ENCODE results near the gene PHF5A.
"Not testable (repeated sequence)": the region's sequence is repeated elsewhere in the genome, so short reads cannot be mapped to it uniquely, and the experiment has no call there.

PHF5A gene

DNA sequence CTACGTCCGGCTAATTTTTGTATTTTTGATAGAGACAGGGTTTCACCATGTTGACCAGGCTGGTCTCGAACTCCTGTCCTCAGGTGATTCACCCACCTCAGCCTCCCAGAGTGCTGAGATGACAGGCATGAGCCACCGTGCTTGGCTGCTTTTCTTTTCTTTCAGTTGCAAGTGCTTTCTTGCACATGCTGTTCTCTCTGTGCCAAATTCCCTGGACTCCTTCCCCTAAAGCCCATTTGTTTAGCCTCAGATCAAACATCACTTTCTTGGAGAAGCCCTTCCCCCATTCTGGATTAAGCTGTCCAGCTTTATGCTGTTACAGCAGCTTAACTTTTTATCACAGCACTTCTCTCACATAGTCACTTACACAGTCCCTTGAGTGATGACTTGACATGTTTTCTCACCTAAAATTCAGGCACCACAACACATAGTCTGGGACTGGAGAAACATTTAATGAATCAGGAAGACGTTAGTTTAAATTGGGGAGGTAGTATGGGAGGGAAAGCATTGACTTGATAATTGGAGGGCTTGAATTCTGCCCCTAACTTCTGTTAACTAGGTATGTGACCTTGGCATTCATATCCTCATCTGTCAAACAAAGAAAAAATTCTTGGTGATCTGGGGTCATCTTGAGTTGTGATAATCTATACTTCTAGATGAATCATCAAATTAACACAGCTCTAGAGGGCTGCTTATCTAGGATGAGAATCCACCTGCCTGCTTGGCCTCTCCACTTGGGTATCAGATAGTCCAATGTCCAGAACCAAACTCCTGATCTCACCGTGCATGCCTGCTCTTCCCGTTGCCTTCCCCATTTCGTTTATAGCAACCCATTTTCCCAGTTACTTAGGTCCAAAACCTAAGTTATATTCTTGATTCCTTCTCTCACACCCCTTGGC, 18.8 kb upstream of the PHF5A start:
- no peak for DNase-seq

DNA sequence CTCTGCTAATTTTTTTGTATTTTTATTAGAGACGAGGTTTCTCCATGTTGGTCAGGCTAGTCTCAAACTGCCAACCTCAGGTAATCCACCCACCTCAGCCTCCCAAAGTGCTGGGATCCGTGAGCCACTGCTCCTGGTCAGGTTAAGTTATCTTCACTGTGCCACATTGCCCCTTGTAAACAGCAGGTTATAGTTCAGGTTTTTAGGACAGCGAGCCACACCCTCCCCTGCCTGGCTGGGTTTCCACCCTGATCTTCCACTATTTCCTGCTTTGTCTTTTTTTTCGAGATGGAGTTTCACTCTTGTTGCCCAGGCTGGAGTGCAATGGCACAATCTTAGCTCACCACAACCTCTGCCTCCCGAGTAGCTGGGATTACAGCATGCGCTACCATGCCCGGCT, 16.5 kb upstream of the PHF5A start:
- DNase-seq = no peak

DNA sequence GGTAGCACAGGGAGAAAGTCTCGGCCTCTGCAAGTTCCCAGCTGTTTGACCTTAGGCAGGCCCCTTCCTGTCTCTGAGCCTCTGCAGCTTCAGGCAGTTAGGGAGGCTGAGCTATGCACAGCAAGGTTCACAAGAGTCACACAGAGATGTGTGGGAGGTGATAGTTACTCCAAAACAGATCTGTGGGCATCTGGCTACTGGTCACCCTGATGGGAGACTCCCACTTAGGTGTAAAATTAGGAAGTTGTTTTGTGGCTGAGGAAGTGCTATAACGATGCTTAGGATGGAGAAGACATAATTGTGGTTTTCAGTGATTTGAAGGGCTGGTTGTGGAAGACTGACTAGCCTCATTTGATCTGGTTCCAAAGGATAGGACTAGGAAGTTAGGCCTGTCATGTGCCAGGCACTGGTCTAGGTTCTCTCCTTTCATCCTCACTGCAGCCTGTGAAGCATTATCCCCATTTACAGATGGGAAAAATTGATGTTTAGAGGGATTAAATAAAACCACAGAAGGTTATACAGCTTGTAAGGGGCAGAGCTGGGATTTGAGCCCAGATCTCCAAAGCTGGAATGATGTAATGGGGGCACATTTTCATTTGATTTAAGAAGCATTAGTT, 13.9 kb upstream of the PHF5A start:
- DNase-seq = no peak

DNA sequence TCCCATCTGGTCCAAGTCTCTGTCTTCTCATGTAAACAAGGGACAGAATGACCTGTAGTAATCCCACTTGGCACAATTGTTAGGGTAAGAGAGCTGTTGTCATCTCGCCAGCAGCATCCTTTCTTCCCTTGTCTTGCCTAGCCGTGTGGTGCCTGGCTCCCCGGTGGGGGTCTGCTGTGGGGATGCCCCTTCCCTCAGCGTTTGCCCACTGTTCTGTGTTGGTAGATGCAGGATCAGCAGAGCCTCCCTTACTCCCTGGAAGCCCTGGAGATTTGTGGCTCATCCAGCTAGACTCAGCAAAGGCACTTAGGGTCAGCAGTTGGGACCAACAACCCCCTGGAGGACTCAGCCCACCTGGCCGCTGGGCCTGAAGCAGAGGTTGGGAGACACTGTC, 13.4 kb upstream of the PHF5A start:
- DNase-seq = no peak

DNA sequence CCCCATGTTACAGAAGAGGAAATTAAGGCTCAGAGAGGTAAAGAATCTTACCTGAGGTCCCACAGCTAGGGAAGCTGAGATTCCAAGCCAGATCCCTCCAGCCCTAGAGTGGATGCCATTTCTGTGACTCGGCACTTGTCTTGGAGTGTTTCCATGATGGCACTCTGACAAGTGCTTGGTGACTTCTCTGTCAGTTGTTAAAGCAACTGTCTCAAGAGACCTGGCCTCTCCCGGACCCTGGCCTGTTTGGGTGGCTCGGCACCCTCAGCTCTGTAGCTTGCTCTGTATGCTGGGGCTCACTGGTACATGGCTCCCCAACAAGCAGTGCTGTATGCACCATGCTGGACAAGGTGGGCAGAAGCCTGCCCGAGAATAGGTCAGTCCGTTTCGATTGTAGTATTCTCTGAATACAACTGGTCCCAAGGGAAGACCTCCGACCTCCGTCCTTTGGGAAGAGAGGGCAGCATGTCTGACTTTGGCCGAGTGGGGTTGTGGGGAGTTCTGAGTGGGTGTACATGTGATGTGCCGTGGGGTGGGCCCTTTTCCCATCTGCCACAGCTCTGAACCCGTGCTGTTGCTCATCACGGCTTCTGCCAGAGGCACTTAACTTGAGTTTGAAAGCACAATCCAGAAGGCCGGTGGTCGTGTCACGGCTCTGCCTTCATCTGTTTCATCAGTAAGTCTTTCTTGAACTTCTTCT, 12.8 kb upstream of the PHF5A start:
- no peak for DNase-seq

DNA sequence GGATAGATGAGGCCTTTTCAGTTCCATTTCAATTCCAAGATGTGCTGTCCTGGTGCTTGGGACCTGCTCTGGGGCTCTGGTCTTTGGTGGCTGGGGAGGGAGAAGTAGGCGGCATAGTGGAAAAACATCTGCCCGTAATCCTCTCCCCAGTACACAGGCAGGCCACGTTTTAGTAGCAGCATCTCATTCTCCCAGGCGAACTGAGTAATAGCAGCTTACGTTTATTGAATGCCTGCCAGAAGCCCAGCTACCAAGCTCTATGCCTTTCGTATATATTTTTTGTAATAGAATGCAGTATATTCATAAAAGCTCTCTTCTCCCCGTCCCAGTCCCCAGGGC, 11.9 kb upstream of the PHF5A start:
- no peak for DNase-seq

DNA sequence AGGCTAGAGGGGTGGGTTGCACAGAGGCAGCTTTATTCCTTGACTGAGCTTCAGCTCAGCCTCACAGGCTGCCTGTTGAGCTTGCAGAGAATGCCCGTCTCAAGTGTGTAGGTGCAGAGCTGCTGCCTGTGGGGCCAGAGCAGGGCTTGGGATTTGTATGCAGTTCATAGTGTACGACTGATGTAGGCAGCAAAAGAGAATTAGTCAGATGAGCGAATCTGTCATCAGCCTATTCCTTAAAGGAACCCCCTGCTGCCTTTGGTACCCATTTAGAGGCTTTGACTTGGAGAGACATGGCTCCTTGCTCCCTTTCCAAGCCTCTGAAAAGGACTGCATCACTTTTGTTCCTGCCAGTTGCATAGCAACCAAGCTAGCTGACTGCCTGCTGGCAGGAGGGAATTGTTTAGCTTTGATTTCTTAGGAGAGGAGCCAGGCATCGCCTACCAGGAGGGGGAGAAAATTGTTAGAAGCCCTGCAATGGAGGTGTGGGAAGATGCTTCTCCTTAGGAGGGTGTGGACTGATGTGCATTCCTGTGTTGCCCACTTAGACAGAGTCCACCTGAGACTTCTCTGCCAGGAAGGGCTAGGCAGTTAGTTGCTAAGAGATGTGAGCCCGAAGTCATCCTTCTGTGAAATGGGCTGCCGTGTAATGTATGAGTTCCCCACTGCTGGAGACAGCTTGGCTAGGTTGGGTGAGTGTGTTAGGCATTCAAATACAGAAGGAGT, 11.3 kb upstream of the PHF5A start:
- DNase-seq = no peak

DNA sequence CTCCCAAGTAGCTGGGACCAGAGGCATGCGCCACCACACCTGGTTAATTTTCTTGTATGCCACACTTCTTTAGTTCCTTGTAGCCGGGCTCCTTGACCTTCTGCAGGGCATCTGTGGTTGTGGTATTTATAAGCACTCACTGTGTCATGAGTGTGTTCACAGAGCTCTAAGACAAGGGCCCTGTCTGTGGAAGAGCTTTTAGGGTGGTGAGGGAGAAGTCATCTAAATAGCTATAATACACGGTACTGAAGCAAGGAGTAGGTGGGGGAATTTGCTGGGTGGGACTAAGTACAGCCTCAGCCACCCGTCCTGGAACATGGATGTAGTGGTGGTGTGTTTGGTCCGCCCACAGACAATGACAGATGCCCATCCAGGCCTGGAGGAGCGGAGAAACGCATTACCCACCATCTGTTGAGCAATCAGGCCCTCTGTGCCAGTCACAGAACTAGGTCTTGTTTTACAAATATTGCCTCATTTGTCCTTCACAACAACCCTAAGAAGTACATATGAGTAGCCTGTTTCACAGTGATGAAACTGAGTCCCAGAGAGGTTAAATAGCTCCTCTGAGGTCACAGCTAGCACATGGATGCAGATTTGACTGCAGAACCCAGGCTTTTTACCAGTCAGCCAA, 10.5 kb upstream of the PHF5A start:
- no peak for DNase-seq

DNA sequence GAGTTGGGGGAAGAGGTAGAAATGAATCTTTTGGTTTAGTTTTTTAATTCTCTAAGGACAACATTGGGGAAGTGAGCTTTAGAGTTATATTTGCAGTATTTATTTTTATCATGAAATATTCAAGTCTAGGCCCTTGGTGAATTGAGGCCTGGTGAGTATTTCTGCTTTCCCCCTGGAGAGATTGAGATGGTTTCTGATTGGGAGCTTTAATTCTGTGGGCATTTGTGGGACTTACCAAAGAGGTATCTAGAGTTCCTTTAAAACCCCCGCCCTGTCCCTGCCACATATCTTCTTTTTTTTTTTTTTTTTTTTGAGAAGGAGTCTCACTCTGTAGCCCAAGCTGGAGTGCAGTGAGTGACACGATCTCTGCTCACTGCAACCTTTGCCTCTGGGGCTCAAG, 10.0 kb upstream of the PHF5A start:
- no peak for DNase-seq

DNA sequence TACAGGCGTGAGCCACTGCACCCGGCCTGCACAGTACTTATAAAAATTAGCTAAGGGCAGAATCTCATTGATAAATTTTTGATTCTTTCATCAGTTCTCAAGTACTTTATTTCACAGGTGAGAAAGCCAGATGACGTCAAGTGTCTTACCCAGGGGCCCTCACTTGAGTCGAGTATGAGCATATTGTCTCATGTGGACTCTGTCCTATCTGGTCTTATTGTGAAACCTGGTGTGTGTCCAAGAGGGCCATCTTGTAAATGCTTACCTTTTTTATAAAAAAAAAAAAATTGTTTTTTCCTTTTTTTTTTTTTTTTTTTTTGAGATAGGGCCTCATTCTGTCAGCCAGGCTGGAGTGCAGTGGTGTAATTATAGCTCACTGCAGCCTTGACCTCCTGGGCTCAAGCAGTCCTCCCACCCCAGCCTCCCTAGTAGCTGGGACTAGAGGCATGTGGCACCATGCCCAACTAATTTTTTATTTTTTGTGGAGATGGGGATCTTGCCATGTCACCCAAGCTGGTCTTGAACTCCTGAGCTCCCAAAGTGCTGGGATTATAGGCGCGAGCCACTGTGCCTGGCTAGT, 6.5 kb upstream of the PHF5A start:
- no peak for DNase-seq

DNA sequence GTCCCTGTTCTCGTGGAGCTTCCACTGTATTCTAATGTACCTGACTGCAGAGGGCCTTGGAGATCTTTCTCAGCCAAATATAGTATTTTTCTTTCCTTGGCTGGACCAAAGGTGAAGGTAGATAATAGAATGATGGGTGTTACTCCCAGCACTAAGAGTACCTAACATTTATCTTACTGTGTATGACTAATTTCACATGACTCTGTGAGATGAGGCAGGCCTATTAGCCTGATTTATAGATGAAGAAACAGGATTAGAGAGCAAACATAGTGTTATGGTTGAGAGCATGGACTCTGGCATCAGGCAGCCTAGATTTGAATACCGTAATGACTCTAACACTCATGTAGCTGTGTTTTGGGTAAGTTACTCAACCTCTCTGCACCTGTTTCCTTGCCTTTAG, 3.1 kb upstream of the PHF5A start:
- DNase-seq = no peak

DNA sequence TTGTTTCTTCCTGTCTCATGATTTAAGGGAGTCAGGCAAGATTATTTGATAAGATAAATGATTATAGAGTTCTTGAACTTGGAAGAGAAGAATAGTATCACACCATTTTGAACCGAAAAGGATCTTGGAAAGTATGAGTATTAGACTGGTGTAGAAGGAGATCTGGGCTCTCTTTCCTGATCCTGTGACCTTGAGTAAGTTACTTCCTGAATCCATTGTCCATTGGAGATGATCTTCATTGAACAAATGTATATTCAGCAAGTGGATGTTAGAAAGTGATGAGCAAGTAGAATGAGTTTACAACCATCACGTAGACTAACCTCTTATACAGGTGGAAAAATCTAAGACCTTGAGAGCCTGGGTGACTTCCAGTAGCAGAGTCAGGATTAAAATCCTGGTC, 2.4 kb upstream of the PHF5A start:
- no peak for DNase-seq

DNA sequence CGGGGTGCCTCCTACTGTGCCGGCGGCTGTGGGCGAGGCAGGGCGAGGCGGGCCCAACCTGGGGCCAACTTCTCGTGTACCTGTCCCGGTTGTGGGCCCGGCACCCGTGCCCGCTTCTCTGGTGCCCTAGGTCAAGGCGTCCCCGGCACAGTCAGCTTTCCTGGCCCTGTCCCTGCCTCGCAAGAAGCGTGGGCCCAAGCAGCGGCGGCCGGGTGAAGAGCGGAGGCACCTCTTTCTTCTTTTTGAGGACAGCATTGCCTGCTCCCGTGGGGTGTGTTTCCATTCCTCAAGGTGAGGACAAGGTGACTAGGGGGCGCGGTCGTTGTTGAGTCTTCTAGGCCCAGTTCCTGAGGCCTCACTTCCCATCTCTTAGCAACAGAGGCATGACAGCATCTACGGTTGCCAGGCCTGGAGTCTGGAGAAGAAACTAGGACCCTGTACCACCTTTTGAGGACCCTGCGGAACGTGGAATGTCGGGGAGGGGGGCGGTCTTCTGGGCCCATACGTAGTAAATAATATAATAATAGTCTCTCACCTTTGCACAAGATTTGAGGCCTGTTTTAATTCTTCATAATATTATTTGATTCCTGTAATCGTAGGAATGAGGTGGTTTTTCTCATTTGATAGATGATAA, 843 bp upstream of the PHF5A start:
- DNase-seq = peak; percentile 64

DNA sequence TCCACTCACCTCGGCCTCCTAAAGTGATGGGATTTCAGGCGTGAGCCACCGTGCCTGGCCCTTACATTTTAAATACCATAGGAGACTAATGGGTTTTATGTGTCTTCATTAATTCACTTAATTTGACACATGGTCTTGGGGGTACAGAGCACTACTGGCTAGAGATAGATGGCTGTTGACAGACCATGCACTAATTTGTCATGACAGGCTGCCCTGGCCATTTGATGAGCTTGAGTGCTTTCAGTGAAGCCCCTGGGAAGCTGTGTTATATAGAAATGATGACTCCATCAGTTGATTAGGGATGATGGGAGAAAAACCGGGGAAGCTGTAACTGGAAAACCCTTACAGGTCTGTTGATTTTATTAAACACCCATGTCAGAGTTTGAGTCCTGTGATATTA, 6.6 kb downstream of the PHF5A start:
- DNase-seq = no peak

DNA sequence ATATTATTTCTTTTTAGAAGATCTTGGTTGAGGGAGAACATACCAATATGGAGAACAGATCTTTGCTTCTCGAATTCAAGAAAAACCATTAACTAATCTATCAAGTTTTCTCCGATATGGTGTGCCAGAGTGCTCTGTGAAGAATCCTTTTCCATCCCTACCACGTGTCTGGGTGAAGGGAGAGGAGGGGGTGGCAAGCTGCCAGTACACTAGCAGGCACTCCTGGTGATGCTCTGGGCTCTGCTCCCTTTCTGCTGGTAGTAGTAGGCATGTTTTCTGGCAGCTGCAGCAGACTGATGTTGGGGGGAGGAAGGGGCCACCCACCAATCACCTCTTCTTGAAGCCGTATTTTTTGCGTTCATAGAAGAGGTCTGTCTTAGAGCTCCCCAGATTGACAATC, 8.4 kb downstream of the PHF5A start:
- not testable (repeated sequence) for DNase-seq

DNA sequence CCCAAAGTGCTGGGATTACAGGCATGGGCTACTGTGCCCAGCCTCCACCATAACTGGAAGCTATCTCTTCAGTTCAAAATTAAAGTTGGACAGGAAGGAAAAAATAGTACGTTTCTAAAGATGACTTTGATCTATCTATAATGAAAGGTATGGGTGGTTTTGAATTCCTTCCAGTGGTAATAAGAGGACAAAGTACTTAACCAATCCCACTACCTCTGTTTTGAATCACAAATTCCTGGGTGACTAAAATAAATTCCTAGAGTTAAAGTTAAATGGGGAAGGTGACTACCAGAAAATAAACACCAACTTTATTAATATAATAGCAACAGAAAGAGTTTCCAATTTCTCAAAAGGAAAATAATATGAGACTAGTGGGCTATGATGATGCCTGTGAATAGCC, 9.1 kb downstream of the PHF5A start:
- no peak for DNase-seq

DNA sequence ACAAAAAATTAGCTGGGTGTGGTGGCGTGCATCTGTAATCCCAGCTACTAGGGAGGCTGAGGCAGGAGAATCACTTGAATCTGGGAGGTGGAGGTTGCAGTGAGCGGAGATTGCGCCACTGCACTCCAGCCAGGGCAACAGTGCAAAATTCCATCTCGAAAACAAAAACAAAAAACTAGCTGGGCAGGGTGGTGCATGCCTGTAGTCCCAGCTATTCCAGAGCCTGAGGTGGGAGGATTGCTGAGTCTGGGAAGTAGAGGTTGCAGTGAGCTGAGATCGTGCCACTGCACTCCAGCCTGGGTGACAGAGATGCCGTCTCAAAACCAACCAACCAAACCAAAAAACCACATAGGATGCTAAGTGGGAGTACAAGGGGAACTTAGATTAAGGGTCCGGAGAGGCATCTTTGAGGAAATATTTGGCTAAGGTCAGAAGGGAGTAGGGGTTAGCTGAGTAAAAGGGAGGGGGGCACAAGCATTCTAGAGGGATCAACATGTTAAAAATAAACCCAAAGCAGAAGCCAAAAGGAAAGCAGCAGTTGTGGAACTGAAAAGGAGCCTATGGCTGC, 10.2 kb downstream of the PHF5A start:
- DNase-seq = no peak

DNA sequence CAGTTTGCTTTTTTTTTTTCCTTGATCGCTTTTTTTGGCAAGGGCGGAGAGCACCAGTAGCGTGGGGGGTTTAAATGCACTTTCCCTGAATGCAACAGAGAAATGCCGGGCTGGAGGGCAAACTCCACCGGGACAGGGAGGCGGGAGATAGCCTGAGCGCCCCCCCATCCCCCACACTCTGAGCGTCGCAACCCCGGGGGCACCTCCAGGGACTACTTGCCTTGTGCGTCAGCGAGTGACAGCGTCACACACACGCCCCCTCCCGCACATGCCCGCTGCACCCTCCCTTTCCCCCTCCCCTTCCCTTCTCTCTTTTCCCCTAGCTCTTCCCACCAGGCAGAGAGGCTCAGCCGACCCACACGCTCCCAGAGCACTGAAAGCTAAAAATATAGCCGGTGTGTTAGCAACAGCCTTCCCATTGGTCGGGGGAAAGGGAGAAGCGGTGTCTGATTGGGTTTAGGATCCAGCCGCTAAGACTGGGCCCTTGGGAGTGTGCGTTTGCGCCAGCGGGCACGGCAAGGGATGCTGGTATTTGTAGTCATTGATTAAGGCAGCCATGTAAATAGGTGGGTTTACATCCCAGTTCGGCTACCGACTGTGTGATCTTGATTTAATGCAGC, 20.2 kb downstream of the PHF5A start:
- peak; percentile 100 for DNase-seq

DNA sequence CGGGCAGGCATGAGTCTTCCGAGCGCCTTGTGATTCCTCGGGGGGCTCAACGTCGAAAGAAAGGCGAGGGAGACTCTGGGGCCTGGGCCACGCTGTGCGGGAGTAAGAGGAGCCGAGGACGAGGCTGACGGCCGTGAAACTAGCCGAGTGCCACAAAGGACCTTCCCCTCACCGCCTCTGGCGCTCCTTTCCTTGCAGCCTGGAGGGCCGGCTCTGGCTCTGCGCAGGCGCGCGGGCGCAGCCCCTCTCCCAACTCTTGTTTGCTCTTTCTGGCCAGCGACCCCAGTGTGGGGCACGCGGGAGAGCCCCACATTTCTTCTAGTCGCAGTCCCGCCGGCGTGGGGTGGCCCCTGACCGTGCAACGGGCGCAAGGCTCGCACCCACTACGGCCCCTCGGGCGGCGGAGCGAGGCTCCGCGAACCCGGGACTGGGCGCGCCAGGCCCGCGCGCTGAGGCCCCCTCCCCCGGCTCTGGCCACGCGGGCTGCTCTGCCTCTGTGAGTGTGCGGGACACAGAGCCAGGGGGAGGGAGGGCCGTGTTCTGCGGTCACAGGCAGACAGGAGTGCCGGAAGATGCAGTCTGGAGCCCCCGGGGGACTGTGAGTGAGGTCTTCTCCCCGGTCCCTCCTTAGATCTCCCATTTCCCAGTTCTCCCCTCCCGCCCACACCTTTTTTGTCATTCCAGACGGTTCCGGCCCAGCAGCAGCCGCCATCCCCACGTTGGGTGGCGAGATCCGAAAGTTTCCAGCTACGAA, 20.9 kb downstream of the PHF5A start:
- peak; percentile 71 for DNase-seq

DNA sequence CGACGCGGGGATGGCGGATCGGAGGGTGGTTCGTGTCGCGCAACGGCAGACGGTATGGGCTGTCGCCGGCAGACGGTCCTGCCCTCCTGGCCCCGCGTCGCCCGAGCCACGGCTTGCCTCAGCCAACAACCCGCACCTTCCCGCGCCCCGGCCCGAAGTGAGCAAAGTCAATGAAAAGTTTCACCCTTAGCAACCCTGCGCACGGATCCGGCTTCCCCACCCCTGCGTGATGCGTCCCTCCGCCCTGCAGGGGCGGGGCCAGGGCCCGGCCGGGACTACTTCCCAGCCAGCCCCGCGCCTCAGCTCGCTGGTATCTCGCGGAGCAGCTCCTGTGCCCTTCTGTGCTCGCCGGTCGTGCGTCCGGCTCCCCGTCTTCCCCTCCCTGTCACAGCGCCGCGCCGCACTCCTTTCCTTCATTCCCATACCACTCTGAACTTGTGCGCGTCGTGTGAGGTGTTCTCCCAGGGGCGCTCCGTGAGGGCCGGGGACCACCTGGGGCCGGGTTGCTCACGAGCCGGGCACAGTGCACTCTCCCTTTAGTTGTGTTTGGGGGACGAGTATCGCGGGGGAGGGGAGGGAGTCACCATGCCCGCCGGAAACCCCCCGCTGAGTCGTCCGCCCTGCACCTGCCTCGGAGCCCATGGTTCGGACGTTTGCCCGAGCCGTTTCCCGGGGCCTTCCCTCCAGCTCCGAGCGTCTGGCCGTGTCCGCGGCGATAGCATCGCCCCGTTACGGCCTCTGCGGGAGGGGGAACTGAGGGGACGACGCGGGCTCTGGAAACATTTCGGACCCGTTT, 21.7 kb downstream of the PHF5A start, which contains the start of gene TOB2:
Gene TOB2 (minus strand): TSS at position 163 of the 796 bp plus-strand sequence. CDS start 9,456 bp downstream, outside the sequence.
- peak; percentile 95 for DNase-seq

Data from hematopoietic multipotent progenitor cell treated with erythropoietin and hydrocortisone succinate and interleukin-3 and kit ligand, for 8 days (in vitro differentiated cells).